ENCODE results near the gene ZMAT5. TPM values are rescaled to one million over a fixed set of nuclear protein-coding genes. Genes with fewer than 3 reads are reported as not detected.

The ZMAT5 gene
- total and polyA plus RNA-seq, 10 of the 15 experiments (the other 5 are each of a cell fraction or from before 2014, with no cell fraction given), result 2.3 to 43.0 (median 21.9) TPM

GRCh38 chr22:29737251-29738117 lies 29.3 kb downstream of the ZMAT5 start:
- POLR2A ChIA-PET, result interaction anchor here (0.9 kb wide), 1 partner anchor 17 kb away, joined by 4 read pairs; no protein-coding TSS in a partner anchor
- intact Hi-C loops (cut with micrococcal nuclease; ENCODE audit: unreplicated experiment), result no loop called here
- H3K27ac ChIP-seq (ENCODE audit: control insufficient read depth, insufficient read depth), result no peak overlapping the region
- DNase-seq (ENCODE audit: low read depth, low spot score) (no peak), ATAC-seq (no peak), FAIRE-seq (no peak)
- H3K36me3 ChIP-seq (ENCODE audit: control insufficient read depth in 2 of 2, insufficient read depth in 2 of 2, low read length in 1 of 2), result no peaks in the 10 kb centered on the region; a peak in 1 of 4 replicates
- no peaks in the 10 kb centered on the region for H3K9me3 ChIP-seq (replicated peaks; ENCODE audit: control insufficient read depth, insufficient read depth, low read length)
- no peaks in the 10 kb centered on the region for H3K27me3 ChIP-seq (replicated peaks in 1 of 2; ENCODE audit: control insufficient read depth in 2 of 2, insufficient read depth in 2 of 2, low read length in 1 of 2)
- CTCF ChIA-PET, result no interaction called here
- H2AFZ ChIP-seq (ENCODE audit: control insufficient read depth, low read depth, low read length), result no peak overlapping the region
- H3K79me2 ChIP-seq (ENCODE audit: control insufficient read depth, insufficient read depth, low read length), result no peaks in the 10 kb centered on the region
- no peak overlapping the region for H3K4me2 ChIP-seq (ENCODE audit: control insufficient read depth, insufficient read depth)
- no TSS peak for BruUV-seq (replicated peaks)
- TF ChIP-seq ZBED1 (IDR thresholded peaks at IDR 0.05; ENCODE audit: borderline replicate concordance), result no peak
- TF ChIP-seq SPI1 (IDR thresholded peaks at IDR 0.05; ENCODE audit: borderline replicate concordance, insufficient read depth, low read depth, low read length), result no peak
- TF ChIP-seq ZZZ3 (IDR thresholded peaks at IDR 0.05; ENCODE audit: control insufficient read depth, insufficient read length, low read depth), result no peak
- TF ChIP-seq WRNIP1 (IDR thresholded peaks at IDR 0.05; ENCODE audit: borderline replicate concordance, low read depth, low read length), result no peak
- TF ChIP-seq, protein P1, sequence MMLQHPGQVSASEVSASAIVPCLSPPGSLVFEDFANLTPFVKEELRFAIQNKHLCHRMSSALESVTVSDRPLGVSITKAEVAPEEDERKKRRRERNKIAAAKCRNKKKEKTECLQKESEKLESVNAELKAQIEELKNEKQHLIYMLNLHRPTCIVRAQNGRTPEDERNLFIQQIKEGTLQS (IDR thresholded peaks at IDR 0.05; ENCODE audit: borderline replicate concordance, extremely low read depth, low read depth, low read length), result no peak
- no peak for TF ChIP-seq ZNF24 (IDR thresholded peaks at IDR 0.05)
- no peak for TF ChIP-seq HDAC2 (IDR thresholded peaks at IDR 0.05)
- TF ChIP-seq USF2 (IDR thresholded peaks at IDR 0.05; ENCODE audit: borderline replicate concordance, low read depth, low read length), result no peak
- no peak for TF ChIP-seq NBN (IDR thresholded peaks at IDR 0.05)
- no peak for TF ChIP-seq JUNB (IDR thresholded peaks at IDR 0.05)
- no peak for TF ChIP-seq EP300 (IDR thresholded peaks at IDR 0.05; ENCODE audit: borderline replicate concordance in 1 of 2, control insufficient read depth in 1 of 2, low read depth in 2 of 2, low read length in 2 of 2)
- no peak for TF ChIP-seq HDGF (IDR thresholded peaks at IDR 0.05)
- no peak for TF ChIP-seq POLR2A (IDR thresholded peaks at IDR 0.05; ENCODE audit: low read depth, low read length)
- no peak for TF ChIP-seq CHD2 (IDR thresholded peaks at IDR 0.05; ENCODE audit: borderline replicate concordance, low read depth, low read length)
- TF ChIP-seq FOXM1 (IDR thresholded peaks at IDR 0.05; ENCODE audit: low read depth, low read length), result no peak
- TF ChIP-seq, protein P2, sequence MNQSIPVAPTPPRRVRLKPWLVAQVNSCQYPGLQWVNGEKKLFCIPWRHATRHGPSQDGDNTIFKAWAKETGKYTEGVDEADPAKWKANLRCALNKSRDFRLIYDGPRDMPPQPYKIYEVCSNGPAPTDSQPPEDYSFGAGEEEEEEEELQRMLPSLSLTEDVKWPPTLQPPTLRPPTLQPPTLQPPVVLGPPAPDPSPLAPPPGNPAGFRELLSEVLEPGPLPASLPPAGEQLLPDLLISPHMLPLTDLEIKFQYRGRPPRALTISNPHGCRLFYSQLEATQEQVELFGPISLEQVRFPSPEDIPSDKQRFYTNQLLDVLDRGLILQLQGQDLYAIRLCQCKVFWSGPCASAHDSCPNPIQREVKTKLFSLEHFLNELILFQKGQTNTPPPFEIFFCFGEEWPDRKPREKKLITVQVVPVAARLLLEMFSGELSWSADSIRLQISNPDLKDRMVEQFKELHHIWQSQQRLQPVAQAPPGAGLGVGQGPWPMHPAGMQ (IDR thresholded peaks at IDR 0.05; ENCODE audit: borderline replicate concordance), result no peak
- TF ChIP-seq MAX (IDR thresholded peaks at IDR 0.05; ENCODE audit: low read depth, low read length), result no peak
- RAD21 ChIA-PET (ENCODE audit: unreplicated experiment), result no interaction called here
- H4K20me1 ChIP-seq (ENCODE audit: control insufficient read depth, insufficient read depth), result no peaks in the 10 kb centered on the region
- peaks cover 3% of the 10 kb centered on the region; the same call in 1 of the 2 replicates for H3K4me1 ChIP-seq (ENCODE audit: control insufficient read depth, insufficient read depth, low read length)
- no peak overlapping the region for H3K9ac ChIP-seq (ENCODE audit: control insufficient read depth, insufficient read depth, low read length)
- H3K4me3 ChIP-seq, result no peak overlapping the region
- SMC1A ChIA-PET (ENCODE audit: uncharacterized antibody, unreplicated experiment), result no interaction called here
- 80% methylated on average over 22 of the region's 22 CpGs for WGBS (ENCODE audit: insufficient coverage, insufficient replicate concordance, low lambda C conversion rate, missing lambda C conversion rate)
- in situ Hi-C loops (cut with MboI), result no loop called here

All from GM12878 (cell line).